GM19395 (cell line): ENCODE data around the gene SNU13.
"Not testable (repeated sequence)": the region's sequence is repeated elsewhere in the genome, so short reads cannot be mapped to it uniquely, and the experiment has no call there.

Experiments used
- ATAC-seq: cut with Tn5 transposase; IDR thresholded peaks from one replicate; pipeline ENCODE4 v1.9.1; 2021; ENCODE audit warnings: mild to moderate bottlenecking, moderate library complexity; ENCODE audit not compliant: unreplicated experiment

The SNU13 gene

GRCh38 chr22:41647771-41648170 lies 40.9 kb downstream of the SNU13 start:
- no peak for ATAC-seq

DNA sequence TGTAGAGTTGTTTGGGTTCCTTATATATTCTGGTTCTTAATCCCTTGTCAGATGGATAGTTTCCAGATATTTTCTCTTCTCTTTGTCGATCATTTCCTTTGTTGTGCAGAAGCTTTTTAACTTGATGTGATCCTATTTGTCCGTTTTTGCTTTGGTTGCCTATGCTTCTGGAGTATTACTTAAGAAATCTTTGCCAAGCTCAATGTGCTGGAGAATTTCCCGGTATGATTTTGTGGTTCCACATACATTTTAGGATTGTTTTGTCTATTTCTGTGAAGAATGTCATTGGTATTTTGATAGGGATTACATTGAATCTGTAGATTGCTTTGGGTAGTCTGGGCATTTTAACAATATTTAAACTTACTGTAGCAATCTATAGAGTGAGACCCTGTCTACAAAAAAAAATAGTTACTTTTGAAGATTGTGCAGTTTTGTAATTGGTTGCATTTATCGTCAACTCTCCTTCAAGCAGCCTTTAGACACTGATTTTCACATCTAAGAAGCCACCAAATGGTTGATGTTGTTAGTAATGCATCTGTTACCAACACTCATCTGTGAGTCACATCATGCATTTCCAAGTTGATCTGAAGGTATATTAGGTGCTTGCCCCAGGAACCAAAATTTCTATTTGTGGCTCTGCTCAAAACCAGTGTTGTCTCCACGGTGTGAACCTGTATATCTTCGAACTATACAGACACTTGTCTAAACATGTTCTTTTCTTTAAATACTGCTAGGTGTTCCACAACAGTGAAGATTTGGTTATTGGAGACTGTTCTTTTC lies 46.1 kb downstream of the SNU13 start:
- no peak for ATAC-seq

GRCh38 chr22:41641854-41642253 lies 46.8 kb downstream of the SNU13 start:
- no peak for ATAC-seq

- ATAC-seq, result no peak
These were observed 49.9 kb downstream of the SNU13 start for GRCh38 chr22:41638748-41639147.

GRCh38 chr22:41638124-41638523 lies 50.5 kb downstream of the SNU13 start:
- no peak for ATAC-seq

DNA sequence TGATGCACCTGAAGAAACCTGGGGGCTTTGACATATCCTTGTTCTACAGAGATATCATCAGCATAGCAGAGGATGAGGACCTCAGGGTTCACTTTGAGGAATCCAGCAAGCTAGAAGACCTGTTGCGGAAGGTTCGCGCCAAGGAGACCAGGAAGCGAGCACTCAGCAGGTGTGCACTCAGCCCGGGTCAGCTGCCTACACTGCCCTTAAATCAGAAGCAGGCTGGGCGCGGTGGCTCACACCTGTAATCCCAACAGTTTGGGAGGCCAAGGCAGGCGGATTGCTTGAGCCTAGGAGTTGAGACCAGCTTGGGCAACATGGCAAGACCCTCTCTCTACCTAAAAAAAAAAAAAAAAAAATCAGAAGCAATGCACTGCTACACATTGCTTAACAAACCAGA lies 51.0 kb downstream of the SNU13 start:
- ATAC-seq, result not testable (repeated sequence)

- no peak for ATAC-seq
These were observed 52.2 kb downstream of the SNU13 start for GRCh38 chr22:41636467-41636866.

GRCh38 chr22:41634610-41635009 lies 54.1 kb downstream of the SNU13 start:
- ATAC-seq, result not testable (repeated sequence)

DNA sequence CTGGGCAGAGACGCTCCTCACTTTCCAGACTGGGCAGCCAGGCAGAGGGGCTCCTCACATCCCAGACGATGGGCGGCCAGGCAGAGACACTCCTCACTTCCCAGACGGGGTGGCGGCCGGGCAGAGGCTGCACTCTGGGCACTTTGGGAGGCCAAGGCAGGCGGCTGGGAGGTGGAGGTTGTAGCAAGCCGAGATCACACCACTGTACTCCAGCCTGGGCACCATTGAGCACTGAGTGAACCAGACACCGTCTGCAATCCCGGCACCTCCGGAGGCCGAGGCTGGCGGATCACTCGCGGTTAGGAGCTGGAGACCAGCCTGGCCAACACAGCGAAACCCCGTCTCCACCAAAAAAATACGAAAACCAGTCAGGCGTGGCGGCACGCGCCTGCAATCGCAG lies 57.1 kb downstream of the SNU13 start:
- ATAC-seq, result not testable (repeated sequence)

- not testable (repeated sequence) for ATAC-seq
These were observed 57.6 kb downstream of the SNU13 start for GRCh38 chr22:41631115-41631514.

- ATAC-seq, result no peak
These were observed 63.1 kb downstream of the SNU13 start for GRCh38 chr22:41625577-41625976.
